ENCODE results near the gene WDFY3.

DNA sequence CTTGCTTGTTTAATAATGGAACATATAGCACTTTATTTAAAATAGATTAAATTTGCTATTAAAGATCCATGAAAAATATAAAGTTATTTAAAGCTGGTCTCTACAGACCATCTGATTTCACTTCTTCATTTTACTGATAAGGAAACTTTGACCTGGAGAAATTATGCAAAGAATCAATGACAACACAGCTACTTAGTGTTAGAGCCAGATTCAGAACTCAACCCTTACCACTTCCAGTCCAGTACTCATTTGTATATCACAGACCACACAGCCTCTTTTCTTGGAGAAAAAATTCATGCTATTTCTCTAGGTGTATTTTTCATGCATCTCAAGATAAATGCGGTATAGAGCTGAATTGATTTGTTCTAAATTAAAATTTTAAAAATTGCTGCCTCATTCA lies 34.0 kb downstream of the WDFY3 start:
- TF ChIP-seq, protein P1, sequence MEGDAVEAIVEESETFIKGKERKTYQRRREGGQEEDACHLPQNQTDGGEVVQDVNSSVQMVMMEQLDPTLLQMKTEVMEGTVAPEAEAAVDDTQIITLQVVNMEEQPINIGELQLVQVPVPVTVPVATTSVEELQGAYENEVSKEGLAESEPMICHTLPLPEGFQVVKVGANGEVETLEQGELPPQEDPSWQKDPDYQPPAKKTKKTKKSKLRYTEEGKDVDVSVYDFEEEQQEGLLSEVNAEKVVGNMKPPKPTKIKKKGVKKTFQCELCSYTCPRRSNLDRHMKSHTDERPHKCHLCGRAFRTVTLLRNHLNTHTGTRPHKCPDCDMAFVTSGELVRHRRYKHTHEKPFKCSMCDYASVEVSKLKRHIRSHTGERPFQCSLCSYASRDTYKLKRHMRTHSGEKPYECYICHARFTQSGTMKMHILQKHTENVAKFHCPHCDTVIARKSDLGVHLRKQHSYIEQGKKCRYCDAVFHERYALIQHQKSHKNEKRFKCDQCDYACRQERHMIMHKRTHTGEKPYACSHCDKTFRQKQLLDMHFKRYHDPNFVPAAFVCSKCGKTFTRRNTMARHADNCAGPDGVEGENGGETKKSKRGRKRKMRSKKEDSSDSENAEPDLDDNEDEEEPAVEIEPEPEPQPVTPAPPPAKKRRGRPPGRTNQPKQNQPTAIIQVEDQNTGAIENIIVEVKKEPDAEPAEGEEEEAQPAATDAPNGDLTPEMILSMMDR (IDR thresholded peaks at IDR 0.05) = no peak
- no peak for TF ChIP-seq POLR2A (IDR thresholded peaks at IDR 0.05)

All from Peyer's patch (tissue), 4 donors.